IMR-90 (cell line): ENCODE data around the gene PLXNA4.

Experiments used
- BHLHE40 ChIP-seq: fragments of 150-350 bp; IDR thresholded peaks from 2 replicates; pipeline ENCODE4 v1.6.1; 2016; ENCODE audit warnings: mild to moderate bottlenecking, low read depth, low read length
- CEBPB ChIP-seq: IDR thresholded peaks from 2 replicates; pipeline ENCODE4 v1.6.1; 2012; ENCODE audit warnings: low read depth, low read length, improper control_type of control experiment
- CHD1 ChIP-seq: IDR thresholded peaks from 2 replicates; pipeline ENCODE4 v1.6.1; 2012; ENCODE audit warnings: low read depth, low read length, improper control_type of control experiment
- CTCF ChIP-seq: conservative IDR thresholded peaks from 2 replicates; pipeline ENCODE4 v1.5.1; 2012; ENCODE audit warnings: mild to moderate bottlenecking, low read depth, low read length, improper control_type of control experiment
- ELK1 ChIP-seq: fragments of 150-350 bp; IDR thresholded peaks from 2 replicates; pipeline ENCODE4 v1.6.1; 2016; ENCODE audit warnings: low read depth, mild to moderate bottlenecking, low read length, moderate library complexity, borderline replicate concordance
- FOS ChIP-seq: fragments of 150-350 bp; IDR thresholded peaks from 2 replicates; pipeline ENCODE4 v1.6.1; 2016; ENCODE audit warnings: low read depth, low read length
- MAFK ChIP-seq: IDR thresholded peaks from 2 replicates; pipeline ENCODE4 v1.6.1; 2012; ENCODE audit warnings: low read depth, low read length, improper control_type of control experiment
- MAZ ChIP-seq: IDR thresholded peaks from 2 replicates; pipeline ENCODE4 v1.6.1; 2012; ENCODE audit warnings: low read depth, mild to moderate bottlenecking, low read length, improper control_type of control experiment, moderate library complexity, borderline replicate concordance
- MXI1 ChIP-seq: IDR thresholded peaks from 2 replicates; pipeline ENCODE4 v1.6.1; 2012; ENCODE audit warnings: low read depth, mild to moderate bottlenecking, low read length, moderate library complexity, borderline replicate concordance
- POLR2A ChIP-seq: IDR thresholded peaks from 2 replicates; pipeline ENCODE4 v1.6.1; 2012; ENCODE audit warnings: mild to moderate bottlenecking, low read depth, low read length
- RAD21 ChIP-seq: IDR thresholded peaks from 2 replicates; pipeline ENCODE4 v1.6.1; 2012; ENCODE audit warnings: low read length, improper control_type of control experiment
- RCOR1 ChIP-seq: IDR thresholded peaks from 2 replicates; pipeline ENCODE4 v1.6.1; 2012; ENCODE audit warnings: mild to moderate bottlenecking, low read length, improper control_type of control experiment; ENCODE audit not compliant: insufficient replicate concordance
- SMC3 ChIP-seq: fragments of 150-350 bp; IDR thresholded peaks from 2 replicates; pipeline ENCODE4 v1.6.1; 2016; ENCODE audit warnings: low read depth, mild to moderate bottlenecking, antibody characterized with exemption, low read length, moderate library complexity
- USF2 ChIP-seq: fragments of 150-350 bp; IDR thresholded peaks from 2 replicates; pipeline ENCODE4 v1.6.1; 2017; ENCODE audit warnings: mild to moderate bottlenecking, antibody characterized with exemption, low read length, low read depth

- no peak for TF ChIP-seq CTCF
- TF ChIP-seq CEBPB = no peak
- no peak for TF ChIP-seq POLR2A
- no peak for TF ChIP-seq USF2
- TF ChIP-seq BHLHE40 = no peak
- TF ChIP-seq FOS = no peak
- TF ChIP-seq RCOR1 = no peak
- no peak for TF ChIP-seq RAD21
- TF ChIP-seq CHD1 = no peak
- no peak for TF ChIP-seq SMC3
- TF ChIP-seq ELK1 = no peak
- TF ChIP-seq MAZ = no peak
- TF ChIP-seq MXI1 = no peak
- TF ChIP-seq MAFK = no peak
These were observed 33.7 kb upstream of the PLXNA4 start for GRCh38 chr7:132609906-132610520.
